ENCODE results near the gene SLC16A14.

DNA sequence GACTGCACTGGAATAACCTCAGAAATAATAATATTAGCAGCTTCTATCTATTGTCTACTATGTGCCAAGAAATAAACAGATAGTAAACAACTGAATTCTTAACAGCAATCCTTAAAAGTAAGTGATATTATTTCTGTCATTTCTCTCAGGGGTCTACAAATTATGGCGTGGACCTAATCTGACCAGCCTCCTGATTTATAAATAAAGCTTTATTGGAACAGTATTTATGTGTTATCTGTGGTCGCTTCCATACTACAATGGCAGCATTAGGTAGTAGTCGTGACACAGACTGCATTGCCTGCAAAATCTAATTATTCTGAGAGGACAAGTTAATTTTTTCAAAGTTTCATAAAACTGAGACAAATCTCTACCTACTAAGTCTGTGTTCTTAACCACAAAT lies 49.0 kb downstream of the SLC16A14 start:
- TF ChIP-seq, protein P1, sequence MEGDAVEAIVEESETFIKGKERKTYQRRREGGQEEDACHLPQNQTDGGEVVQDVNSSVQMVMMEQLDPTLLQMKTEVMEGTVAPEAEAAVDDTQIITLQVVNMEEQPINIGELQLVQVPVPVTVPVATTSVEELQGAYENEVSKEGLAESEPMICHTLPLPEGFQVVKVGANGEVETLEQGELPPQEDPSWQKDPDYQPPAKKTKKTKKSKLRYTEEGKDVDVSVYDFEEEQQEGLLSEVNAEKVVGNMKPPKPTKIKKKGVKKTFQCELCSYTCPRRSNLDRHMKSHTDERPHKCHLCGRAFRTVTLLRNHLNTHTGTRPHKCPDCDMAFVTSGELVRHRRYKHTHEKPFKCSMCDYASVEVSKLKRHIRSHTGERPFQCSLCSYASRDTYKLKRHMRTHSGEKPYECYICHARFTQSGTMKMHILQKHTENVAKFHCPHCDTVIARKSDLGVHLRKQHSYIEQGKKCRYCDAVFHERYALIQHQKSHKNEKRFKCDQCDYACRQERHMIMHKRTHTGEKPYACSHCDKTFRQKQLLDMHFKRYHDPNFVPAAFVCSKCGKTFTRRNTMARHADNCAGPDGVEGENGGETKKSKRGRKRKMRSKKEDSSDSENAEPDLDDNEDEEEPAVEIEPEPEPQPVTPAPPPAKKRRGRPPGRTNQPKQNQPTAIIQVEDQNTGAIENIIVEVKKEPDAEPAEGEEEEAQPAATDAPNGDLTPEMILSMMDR (tag by site-specific recombination; IDR thresholded peaks at IDR 0.05), result no peak
- TF ChIP-seq ZNF747 (tag by site-specific recombination; IDR thresholded peaks at IDR 0.05), result no peak
- no peak for TF ChIP-seq ZSCAN16 (tag by site-specific recombination; IDR thresholded peaks at IDR 0.05)
- TF ChIP-seq YY1 (tag by site-specific recombination; IDR thresholded peaks at IDR 0.05), result no peak
- no peak for TF ChIP-seq ZNF560 (tag by site-specific recombination; IDR thresholded peaks at IDR 0.05; ENCODE audit: borderline replicate concordance)
- no peak for TF ChIP-seq ZNF639 (tag by site-specific recombination; IDR thresholded peaks at IDR 0.05)

All from HEK293 (cell line).